H1 (cell line): ENCODE results near the gene GDF3. TPM values are rescaled to one million over a fixed set of nuclear protein-coding genes. Genes with fewer than 3 reads are reported as not detected.

Source experiments
- CTCF ChIA-PET: fragments of 300-600 bp; sonication (Branson Sonifier 250); formaldehyde crosslinking; loops from one replicate; lab custom pipeline; 2021; ENCODE audit not compliant: partially characterized antibody; lab: Charles Lee
- POLR2A ChIA-PET: fragments of 300-600 bp; sonication (Branson Sonifier 250); formaldehyde crosslinking; loops from one replicate; lab custom pipeline; 2021; ENCODE audit warnings: inconsistent platforms; ENCODE audit not compliant: partially characterized antibody; lab: Charles Lee
- DNase-seq, 2 experiments: peaks; one replicate each; pipeline versions ENCODE4 v3.0.0 to v3.0.0-alpha.2; 2010 to 2022; ENCODE audit warnings: low spot score in 2 of 2, low read depth in 1 of 2, mixed read lengths in 1 of 2
- FAIRE-seq: peaks from 2 replicates; lab custom pipeline; 2011; peaks lifted over from hg19 to GRCh38; lab: Jason Lieb, UNC
- H2AFZ ChIP-seq: 2 replicates; pipeline ENCODE4 v1.8.1; 2012; ENCODE audit warnings: low read length, inconsistent platforms
- H2AK5ac ChIP-seq: 2 replicates; pipeline ENCODE4 v1.6.1; 2013; ENCODE audit warnings: low read depth, low read length
- H2BK120ac ChIP-seq: replicated peaks from 2 replicates; pipeline ENCODE3; 2013; ENCODE audit warnings: low read depth, low read length, inconsistent platforms
- H2BK12ac ChIP-seq: 2 replicates; pipeline ENCODE4 v1.6.1; 2013; ENCODE audit warnings: low read depth, low read length
- H2BK15ac ChIP-seq: 2 replicates; pipeline ENCODE4 v1.6.1; 2013; ENCODE audit warnings: low read length
- H2BK20ac ChIP-seq: 2 replicates; pipeline ENCODE4 v1.6.1; 2013; ENCODE audit warnings: low read length
- H2BK5ac ChIP-seq: 2 replicates; pipeline ENCODE4 v1.6.1; 2013; ENCODE audit warnings: low read depth, low read length
- H3K14ac ChIP-seq: 2 replicates; pipeline ENCODE4 v1.6.1; 2013; ENCODE audit warnings: inconsistent platforms; ENCODE audit not compliant: insufficient read length
- H3K18ac ChIP-seq: 2 replicates; pipeline ENCODE4 v1.6.1; 2013; ENCODE audit warnings: low read length; ENCODE audit errors: extremely low read depth
- H3K23ac ChIP-seq: 2 replicates; pipeline ENCODE4 v1.6.1; 2013; ENCODE audit warnings: inconsistent platforms; ENCODE audit not compliant: insufficient read length
- H3K23me2 ChIP-seq: 2 replicates; pipeline ENCODE4 v1.6.1; 2013; ENCODE audit warnings: low read depth, low read length
- H3K27ac ChIP-seq: 2 replicates; pipeline ENCODE4 v1.6.1; 2011; ENCODE audit warnings: low read depth, low read length, inconsistent platforms
- H3K27me3 ChIP-seq, 4 experiments: replicated peaks in 1 of 4; 1 replicate in 1 of 4; 2 replicates in 3 of 4; pipeline versions ENCODE4 v1.6.1 to v1.8.1; 2011 to 2013; ENCODE audit warnings: low read length in 3 of 4, mild to moderate bottlenecking in 3 of 4, inconsistent platforms in 2 of 4, mixed read lengths in 2 of 4, moderate library complexity in 1 of 4; ENCODE audit not compliant: control insufficient read depth in 3 of 4, insufficient read depth in 3 of 4; ENCODE audit errors: extremely low read depth in 1 of 4
- H3K36me3 ChIP-seq, 4 experiments: 2 replicates each; pipeline versions ENCODE4 v1.6.1 to v1.8.1; 2011 to 2013; ENCODE audit warnings: mild to moderate bottlenecking in 4 of 4, low read length in 3 of 4, moderate library complexity in 2 of 4, control low read depth in 1 of 4, inconsistent platforms in 1 of 4; ENCODE audit not compliant: insufficient read depth in 4 of 4, control insufficient read depth in 2 of 4
- H3K4ac ChIP-seq: replicated peaks from 2 replicates; pipeline ENCODE3; 2013; ENCODE audit warnings: low read length, low read depth, mixed read lengths, inconsistent platforms; ENCODE audit not compliant: insufficient read length
- H3K4me1 ChIP-seq, 4 experiments: replicated peaks in 1 of 4; 1 replicate in 1 of 4; 2 replicates in 3 of 4; pipeline versions ENCODE4 v1.6.1 to v1.8.1; 2011 to 2013; ENCODE audit warnings: low read length in 3 of 4, inconsistent platforms in 2 of 4, mixed read lengths in 1 of 4; ENCODE audit not compliant: insufficient read depth in 4 of 4, control insufficient read depth in 3 of 4
- H3K4me2 ChIP-seq, 2 experiments: 2 replicates each; pipeline versions ENCODE4 v1.6.1 to v1.8.1; 2011 to 2013; ENCODE audit warnings: low read depth in 2 of 2, low read length in 2 of 2, control low read depth in 1 of 2, inconsistent platforms in 1 of 2, mild to moderate bottlenecking in 1 of 2; ENCODE audit not compliant: insufficient read depth in 1 of 2
- H3K4me3 ChIP-seq, 4 experiments: fragments of 200-600, 300-600 bp in 1 of 4; sonication (generic), shearing (Covaris generic), sonication (Bioruptor Twin) in 1 of 4; 2 replicates each; pipeline versions ENCODE4 v1.5.1 to v1.8.1; 2011 to 2016; ENCODE audit warnings: low read length in 4 of 4, low read depth in 3 of 4, control low read depth in 2 of 4, inconsistent platforms in 2 of 4, mild to moderate bottlenecking in 2 of 4, mixed read lengths in 1 of 4, moderate library complexity in 1 of 4; ENCODE audit not compliant: insufficient read depth in 2 of 4; ENCODE audit errors: extremely low read depth in 1 of 4
- H3K56ac ChIP-seq: replicated peaks from 2 replicates; pipeline ENCODE3; 2013; ENCODE audit warnings: low read depth, mild to moderate bottlenecking, mixed read lengths, low read length, inconsistent platforms; ENCODE audit not compliant: insufficient read length
- H3K79me1 ChIP-seq: 2 replicates; pipeline ENCODE4 v1.6.1; 2013; ENCODE audit warnings: low read depth, low read length, control low read depth
- H3K79me2 ChIP-seq, 2 experiments: 2 replicates each; pipeline versions ENCODE4 v1.6.1 to v1.8.1; 2012 to 2013; ENCODE audit warnings: low read length in 2 of 2, mild to moderate bottlenecking in 2 of 2, inconsistent platforms in 1 of 2; ENCODE audit not compliant: insufficient read depth in 2 of 2, control insufficient read depth in 1 of 2
- H3K9ac ChIP-seq, 4 experiments: replicated peaks in 1 of 4; 1 replicate in 1 of 4; 2 replicates in 3 of 4; pipeline versions ENCODE4 v1.6.1 to v1.8.1; 2011 to 2013; ENCODE audit warnings: low read depth in 3 of 4, low read length in 3 of 4, control low read depth in 2 of 4, mild to moderate bottlenecking in 2 of 4, moderate library complexity in 2 of 4, inconsistent platforms in 1 of 4; ENCODE audit errors: extremely low read depth in 1 of 4
- H3K9me3 ChIP-seq, 2 experiments: 2 replicates each; pipeline versions ENCODE4 v1.6.1 to v1.8.1; 2012 to 2013; ENCODE audit warnings: mild to moderate bottlenecking in 2 of 2, moderate library complexity in 2 of 2, control low read depth in 1 of 2, inconsistent platforms in 1 of 2, low read depth in 1 of 2, low read length in 1 of 2, mixed read lengths in 1 of 2; ENCODE audit not compliant: insufficient read depth in 2 of 2
- H4K20me1 ChIP-seq, 2 experiments: replicated peaks in 1 of 2; 2 replicates each; pipeline versions ENCODE3 to v1.8.1; 2011 to 2013; ENCODE audit warnings: inconsistent platforms in 2 of 2, low read length in 2 of 2, mild to moderate bottlenecking in 1 of 2; ENCODE audit not compliant: insufficient read depth in 2 of 2, control insufficient read depth in 1 of 2
- H4K5ac ChIP-seq: 2 replicates; pipeline ENCODE4 v1.6.1; 2013; ENCODE audit warnings: low read length, low read depth, mixed read lengths, inconsistent platforms; ENCODE audit not compliant: insufficient read length
- H4K8ac ChIP-seq: 2 replicates; pipeline ENCODE4 v1.8.0; 2013; ENCODE audit warnings: mild to moderate bottlenecking, moderate library complexity, low read length, inconsistent platforms; ENCODE audit not compliant: insufficient read depth; ENCODE audit errors: extremely low read depth
- H4K91ac ChIP-seq: replicated peaks from 2 replicates; pipeline ENCODE3; 2013; ENCODE audit warnings: low read length, mixed read lengths, inconsistent platforms; ENCODE audit not compliant: insufficient read length
- CBX5 ChIP-seq: fragments of 300-800, 300-1000 bp; sonication (generic); IDR thresholded peaks from 2 replicates; pipeline ENCODE4 v1.7.1; 2016; ENCODE audit warnings: antibody characterized with exemption, low read length, low read depth
- CEBPB ChIP-seq: IDR thresholded peaks from 2 replicates; pipeline ENCODE4 v1.6.1; 2012; ENCODE audit warnings: low read depth, low read length
- EGR1 ChIP-seq: IDR thresholded peaks from 2 replicates; pipeline ENCODE4 v1.6.1; 2011; ENCODE audit warnings: low read depth, low read length, borderline replicate concordance
- HDAC2 ChIP-seq, 2 experiments: fragments of 300-600 bp in 1 of 2; sonication (generic) in 1 of 2; IDR thresholded peaks; 2 replicates each; pipeline ENCODE4 v1.6.1; 2011 to 2012; ENCODE audit warnings: low read depth in 2 of 2, low read length in 2 of 2, mild to moderate bottlenecking in 2 of 2, moderate library complexity in 2 of 2, borderline replicate concordance in 1 of 2, inconsistent platforms in 1 of 2
- KDM1A ChIP-seq: fragments of 200-600, 300-600 bp; sonication (generic); IDR thresholded peaks from 2 replicates; pipeline ENCODE4 v1.7.1; 2016; ENCODE audit warnings: mild to moderate bottlenecking, low read length, borderline replicate concordance
- RAD21 ChIP-seq, 2 experiments: IDR thresholded peaks in 1 of 2; conservative IDR thresholded peaks in 1 of 2; 2 replicates each; pipeline ENCODE4 v1.6.1; 2011; ENCODE audit warnings: low read depth in 2 of 2, low read length in 2 of 2, improper control_type of control experiment in 1 of 2, inconsistent platforms in 1 of 2, mild to moderate bottlenecking in 1 of 2, moderate library complexity in 1 of 2
- RNF2 ChIP-seq: fragments of 200-900, 300-1000 bp; sonication (generic); IDR thresholded peaks from 2 replicates; pipeline ENCODE4 v1.7.1; 2016; ENCODE audit warnings: borderline replicate concordance, low read depth, mild to moderate bottlenecking, antibody characterized with exemption, low read length; ENCODE audit not compliant: poor library complexity, severe bottlenecking; ENCODE audit errors: missing control alignments
- SRF ChIP-seq: IDR thresholded peaks from 2 replicates; pipeline ENCODE4 v1.6.1; 2011; ENCODE audit warnings: mild to moderate bottlenecking, low read depth, low read length, moderate library complexity
- WGBS, 2 experiments: shearing (Covaris generic) in 1 of 2; methylation state at CpG; one replicate each; pipeline versions ENCODE4 v1.1.6 to v1.1.7; 2013 to 2015; ENCODE audit warnings: low lambda C conversion rate in 2 of 2, mixed read lengths in 2 of 2, inconsistent platforms in 1 of 2, low coverage in 1 of 2, missing lambda C conversion rate in 1 of 2; ENCODE audit not compliant: insufficient replicate concordance in 2 of 2, insufficient coverage in 1 of 2, insufficient read length in 1 of 2; ENCODE audit errors: extremely low coverage in 1 of 2, missing lambda C conversion rate in 1 of 2; 5-methylcytosine and 5-hydroxymethylcytosine counted together
- polyA plus RNA-seq, 7 experiments: library from polyadenylated mRNA; depleted of rRNA in 3 of 7; stranded (reverse) in 5 of 7; unstranded in 2 of 7; fragments of >200 nt in 5 of 7; fragments of 200-250 nt in 2 of 7; gene quantifications; 1 replicate in 5 of 7; 2 replicates in 1 of 7; 4 replicates in 1 of 7; pipeline versions ENCODE4 v1.2.1 to v1.2.3, GENCODE V29; 2011 to 2013; ENCODE audit warnings: missing spikeins in 2 of 7, mixed read lengths in 2 of 7
- total RNA-seq: library from RNA; stranded (reverse); fragmentation: NEBNext Ultra II Directional; extraction: Animal tissue kit (Norgen Biotek cat#: 25700); gene quantifications from 2 replicates; pipeline ENCODE4 v1.2.1, GENCODE V29; 2021
- TF ChIP-seq, protein P1 (sequence below), 3 experiments: IDR thresholded peaks; 1 replicate in 2 of 3; 2 replicates in 1 of 3; pipeline versions ENCODE4 v1.5.1 to v1.6.1; 2011; ENCODE audit warnings: low read length in 3 of 3, mild to moderate bottlenecking in 3 of 3, inconsistent platforms in 2 of 3, low read depth in 1 of 3, moderate library complexity in 1 of 3; ENCODE audit not compliant: insufficient read depth in 1 of 3; ENCODE audit errors: control extremely low read depth in 1 of 3

The GDF3 gene
- total and polyA plus RNA-seq, 2 of the 8 experiments (the other 6 are each of a cell fraction or from before 2014, with no cell fraction given), result 4.3 to 16.8 TPM

DNA sequence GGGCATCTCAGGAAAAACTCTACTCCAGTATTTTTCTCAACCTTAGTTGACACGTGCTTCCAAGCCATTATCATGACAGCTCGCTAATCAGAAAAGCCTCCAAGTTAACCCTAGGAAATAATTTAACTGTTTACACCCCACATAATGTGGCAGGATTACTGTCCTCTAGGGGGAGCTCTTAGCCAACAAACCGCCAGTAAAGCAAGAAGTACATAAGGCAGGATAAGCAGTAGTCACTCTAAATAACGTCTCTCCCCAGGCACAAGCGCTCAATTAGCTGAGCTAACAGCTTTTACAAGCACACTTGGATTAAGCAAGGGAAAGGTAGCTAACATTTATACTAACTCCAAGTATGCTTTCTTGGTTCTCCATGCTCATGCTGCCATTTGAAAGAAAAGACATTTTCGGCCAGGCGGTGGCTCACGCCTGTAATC, 52.7 kb downstream of the GDF3 start:
- peak in 1 of 2 experiments; percentile 65 for DNase-seq
- TF ChIP-seq EGR1 (peak; percentile 6; the same call in 1 of the 2 replicates), SRF (no peak), RAD21 (IDR thresholded peaks at IDR 0.05 in 1 of 2, conservative IDR thresholded peaks at IDR 0.05 in 1 of 2; ENCODE audit: low read depth in 2 of 2, low read length in 2 of 2) (peak; percentile 74 to 82), CEBPB (no peak), HDAC2 (IDR thresholded peaks at IDR 0.05; ENCODE audit: borderline replicate concordance in 1 of 2, low read depth in 2 of 2, low read length in 2 of 2) (peak; percentile 19 to 100; a peak in 2 of 4 replicates), RNF2 (no peak), CBX5 (no peak), KDM1A (peak; percentile 100)
- TF ChIP-seq, protein P1, sequence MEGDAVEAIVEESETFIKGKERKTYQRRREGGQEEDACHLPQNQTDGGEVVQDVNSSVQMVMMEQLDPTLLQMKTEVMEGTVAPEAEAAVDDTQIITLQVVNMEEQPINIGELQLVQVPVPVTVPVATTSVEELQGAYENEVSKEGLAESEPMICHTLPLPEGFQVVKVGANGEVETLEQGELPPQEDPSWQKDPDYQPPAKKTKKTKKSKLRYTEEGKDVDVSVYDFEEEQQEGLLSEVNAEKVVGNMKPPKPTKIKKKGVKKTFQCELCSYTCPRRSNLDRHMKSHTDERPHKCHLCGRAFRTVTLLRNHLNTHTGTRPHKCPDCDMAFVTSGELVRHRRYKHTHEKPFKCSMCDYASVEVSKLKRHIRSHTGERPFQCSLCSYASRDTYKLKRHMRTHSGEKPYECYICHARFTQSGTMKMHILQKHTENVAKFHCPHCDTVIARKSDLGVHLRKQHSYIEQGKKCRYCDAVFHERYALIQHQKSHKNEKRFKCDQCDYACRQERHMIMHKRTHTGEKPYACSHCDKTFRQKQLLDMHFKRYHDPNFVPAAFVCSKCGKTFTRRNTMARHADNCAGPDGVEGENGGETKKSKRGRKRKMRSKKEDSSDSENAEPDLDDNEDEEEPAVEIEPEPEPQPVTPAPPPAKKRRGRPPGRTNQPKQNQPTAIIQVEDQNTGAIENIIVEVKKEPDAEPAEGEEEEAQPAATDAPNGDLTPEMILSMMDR (IDR thresholded peaks at IDR 0.05; ENCODE audit: control extremely low read depth in 1 of 3, insufficient read depth in 1 of 3, low read depth in 1 of 3, low read length in 3 of 3), result peak in 2 of 3 experiments; percentile 47 to 65; a peak in 3 of 4 replicates

More for the DNA sequence above, 52.7 kb downstream of the GDF3 start:
- H3K9ac ChIP-seq, result no peak overlapping the region
- no peak overlapping the region for H4K5ac ChIP-seq
- H2AFZ ChIP-seq, result peak overlapping the region; percentile 86; the same call in 1 of the 2 replicates
- no peak overlapping the region for H3K4me3 ChIP-seq
- no peak overlapping the region for H4K8ac ChIP-seq
- no peak overlapping the region for H2AK5ac ChIP-seq
- FAIRE-seq, result peak; percentile 62
- H3K23ac ChIP-seq, result no peak overlapping the region
- H3K27ac ChIP-seq, result no peak overlapping the region
- H3K9me3 ChIP-seq, result no peaks in the 10 kb centered on the region
- 46% methylated on average over 8 of the region's 8 CpGs; no CpG with 5 or more reads in 1 of the 2 experiments for WGBS, 2 experiments
- H4K20me1 ChIP-seq, result no peaks in the 10 kb centered on the region
- peaks cover 3% of the 10 kb centered on the region for H3K23me2 ChIP-seq
- H2BK120ac ChIP-seq, result no peak overlapping the region
- no peaks in the 10 kb centered on the region for H3K79me1 ChIP-seq
- no peak overlapping the region for H2BK20ac ChIP-seq
- ChIA-PET POLR2A (interaction anchor here (0.8 to 2.1 kb wide), 6 partner anchors 156 to 438 kb away, joined by 3 to 5 read pairs (median 4); no protein-coding TSS in a partner anchor), CTCF (interaction anchor here (0.6 to 9.4 kb wide), 64 partner anchors 9 to 595 kb away, joined by 3 to 53 read pairs (median 4); partner anchors contain the start of genes APOBEC1 and GDF3)
- 0 out of 4 replicates have a peak overlapping the region, but pooled peaks have one; percentile 19 for H3K4me2 ChIP-seq
- H2BK5ac ChIP-seq, result no peak overlapping the region; the same call in 1 of the 2 replicates
- no peaks in the 10 kb centered on the region for H3K36me3 ChIP-seq
- H3K14ac ChIP-seq, result no peak overlapping the region
- H3K79me2 ChIP-seq, result no peaks in the 10 kb centered on the region
- no peak overlapping the region for H3K4ac ChIP-seq
- no peak overlapping the region for H2BK12ac ChIP-seq
- H3K27me3 ChIP-seq, result no peaks in the 10 kb centered on the region
- H2BK15ac ChIP-seq, result no peak overlapping the region
- H3K56ac ChIP-seq, result no peak overlapping the region
- no peak overlapping the region for H3K18ac ChIP-seq
- peaks cover 6 to 22% (median 15%) of the 10 kb centered on the region in 4 experiments; a peak in 6 of 7 replicates for H3K4me1 ChIP-seq
- H4K91ac ChIP-seq, result no peak overlapping the region
